OCI-LY3 (cell line): ENCODE data around the gene CFAP251.

ENCODE experiments used
- H2AFZ ChIP-seq: fragments of 200-600, 300-600 bp; shearing (Covaris generic); 2 replicates; pipeline ENCODE4 v1.6.0; 2014; ENCODE audit warnings: antibody characterized with exemption, low read depth, low read length
- H3K27ac ChIP-seq: fragments of 200-600, 300-600 bp; sonication (generic); 2 replicates; pipeline ENCODE4 v1.5.1; 2014; ENCODE audit warnings: mild to moderate bottlenecking, low read length, moderate library complexity, mixed read lengths
- H3K27me3 ChIP-seq: fragments of 200-600, 300-600 bp; sonication (generic); 2 replicates; pipeline ENCODE4 v1.6.1; 2014; ENCODE audit warnings: low read depth, low read length, mixed read lengths
- H3K36me3 ChIP-seq: fragments of 200-600, 300-600 bp; sonication (generic); replicated peaks from 2 replicates; pipeline ENCODE3; 2014; ENCODE audit warnings: low read depth, low read length, mixed read lengths
- H3K4me1 ChIP-seq: fragments of 300-600, 200-600 bp; sonication (generic); 2 replicates; pipeline ENCODE4 v1.6.1; 2014; ENCODE audit warnings: low read length, mixed read lengths
- H3K4me2 ChIP-seq: fragments of 200-600, 300-600 bp; sonication (generic); 2 replicates; pipeline ENCODE4 v1.6.1; 2014; ENCODE audit warnings: low read length, mixed read lengths
- H3K4me3 ChIP-seq: fragments of 300-600, 200-600 bp; sonication (generic); 2 replicates; pipeline ENCODE4 v1.5.1; 2014; ENCODE audit warnings: antibody characterized with exemption, mild to moderate bottlenecking, low read length, moderate library complexity
- H3K79me2 ChIP-seq: fragments of 300-600, 200-600 bp; shearing (Covaris generic); 2 replicates; pipeline ENCODE4 v1.6.1; 2014; ENCODE audit warnings: mild to moderate bottlenecking, low read length, mixed read lengths
- H3K9ac ChIP-seq: fragments of 300-600, 200-600 bp; shearing (Covaris generic); 2 replicates; pipeline ENCODE4 v1.6.0; 2014; ENCODE audit warnings: mild to moderate bottlenecking, low read length, moderate library complexity
- H3K9me3 ChIP-seq: fragments of 200-600, 300-600 bp; shearing (Covaris generic); 2 replicates; pipeline ENCODE4 v1.6.1; 2014; ENCODE audit warnings: low read length, mixed read lengths; ENCODE audit not compliant: insufficient read depth
- H4K20me1 ChIP-seq: fragments of 200-600, 300-600 bp; sonication (generic); 2 replicates; pipeline ENCODE4 v1.6.1; 2016; ENCODE audit warnings: low read length, mixed read lengths; ENCODE audit not compliant: insufficient read depth
- CTCF ChIP-seq: fragments of 200-600, 300-600 bp; sonication (generic); IDR thresholded peaks from 2 replicates; pipeline ENCODE4 v1.5.1; 2014; ENCODE audit warnings: antibody characterized with exemption, low read length, low read depth
- EZH2phosphoT487 ChIP-seq: fragments of 200-600 bp; shearing (Covaris generic); IDR thresholded peaks from 2 replicates; pipeline ENCODE4 v1.6.1; 2018; ENCODE audit warnings: antibody characterized with exemption, mixed run types, low read depth

CFAP251 gene

GRCh38 chr12:121980191-121980891 is 61.9 kb downstream of the CFAP251 start:
- no peaks in the 10 kb centered on the region for H3K36me3 ChIP-seq
- H3K27me3 ChIP-seq: 0 out of 2 replicates have a peak, but pooled peaks cover 7% of the 10 kb centered on the region
- H3K9me3 ChIP-seq: no peaks in the 10 kb centered on the region
- no peaks in the 10 kb centered on the region for H4K20me1 ChIP-seq
- 0 out of 2 replicates have a peak overlapping the region, but pooled peaks have one; percentile 30 for H2AFZ ChIP-seq
- H3K4me3 ChIP-seq: peak overlapping the region; percentile 71
- H3K4me2 ChIP-seq: peak overlapping the region; percentile 94
- peak overlapping the region; percentile 74 for H3K9ac ChIP-seq
- TF ChIP-seq CTCF (no peak), EZH2phosphoT487 (no peak)
- H3K27ac ChIP-seq: peak overlapping the region; percentile 99
- H3K4me1 ChIP-seq: peaks cover 55% of the 10 kb centered on the region
- no peaks in the 10 kb centered on the region for H3K79me2 ChIP-seq

DNA sequence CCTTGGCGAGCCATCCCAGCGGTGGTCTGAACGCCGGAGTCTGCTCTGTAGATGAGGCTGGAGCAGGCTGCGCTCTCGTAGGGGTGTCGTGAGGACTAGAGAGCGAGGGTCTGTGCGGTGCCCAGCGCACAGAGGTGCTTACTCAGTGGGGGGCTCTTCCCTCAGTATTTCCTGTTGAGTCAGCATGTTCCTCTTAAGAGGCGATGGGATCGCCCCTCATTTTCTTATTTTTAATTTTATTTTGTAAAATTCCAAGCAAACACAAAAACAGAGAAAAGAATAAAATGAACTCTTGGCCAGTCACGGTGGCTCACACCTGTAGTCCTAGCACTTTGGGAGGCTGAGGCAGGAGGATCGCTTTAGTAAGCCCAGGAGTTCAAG is 62.5 kb downstream of the CFAP251 start:
- peak overlapping the region; percentile 74 for H3K9ac ChIP-seq
- no peaks in the 10 kb centered on the region for H4K20me1 ChIP-seq
- peaks cover 55% of the 10 kb centered on the region for H3K4me1 ChIP-seq
- H3K36me3 ChIP-seq: no peaks in the 10 kb centered on the region
- no peaks in the 10 kb centered on the region for H3K79me2 ChIP-seq
- H3K9me3 ChIP-seq: no peaks in the 10 kb centered on the region
- peak overlapping the region; percentile 94 for H3K4me2 ChIP-seq
- 0 out of 2 replicates have a peak, but pooled peaks cover 3% of the 10 kb centered on the region for H3K27me3 ChIP-seq
- H3K27ac ChIP-seq: peak overlapping the region; percentile 99
- peak overlapping the region; percentile 71 for H3K4me3 ChIP-seq
- TF ChIP-seq EZH2phosphoT487 (no peak), CTCF (no peak)
- 0 out of 2 replicates have a peak overlapping the region, but pooled peaks have one; percentile 30 for H2AFZ ChIP-seq

- H3K9ac ChIP-seq: peak overlapping the region; percentile 74
- H3K4me3 ChIP-seq: peak overlapping the region; percentile 71
- no peaks in the 10 kb centered on the region for H3K9me3 ChIP-seq
- H3K27me3 ChIP-seq: 0 out of 2 replicates have a peak, but pooled peaks cover 3% of the 10 kb centered on the region
- H3K4me1 ChIP-seq: peaks cover 55% of the 10 kb centered on the region
- H4K20me1 ChIP-seq: no peaks in the 10 kb centered on the region
- H3K27ac ChIP-seq: peak overlapping the region; percentile 99
- no peaks in the 10 kb centered on the region for H3K79me2 ChIP-seq
- TF ChIP-seq EZH2phosphoT487 (no peak), CTCF (no peak)
- peak overlapping the region; percentile 94 for H3K4me2 ChIP-seq
- no peak overlapping the region for H2AFZ ChIP-seq
- H3K36me3 ChIP-seq: no peaks in the 10 kb centered on the region
Observed at GRCh38 chr12:121981456-121981855, 63.1 kb downstream of the CFAP251 start.

GRCh38 chr12:121982950-121983349 is 64.6 kb downstream of the CFAP251 start:
- Histone ChIP-seq H3K27ac (no peak overlapping the region), H2AFZ (no peak overlapping the region), H4K20me1 (no peaks in the 10 kb centered on the region), H3K4me1 (peaks cover 55% of the 10 kb centered on the region), H3K36me3 (no peaks in the 10 kb centered on the region), H3K79me2 (no peaks in the 10 kb centered on the region), H3K9ac (no peak overlapping the region), H3K4me3 (0 out of 2 replicates have a peak overlapping the region, but pooled peaks have one; percentile 9), H3K9me3 (no peaks in the 10 kb centered on the region), H3K27me3 (0 out of 2 replicates have a peak, but pooled peaks cover 3% of the 10 kb centered on the region), H3K4me2 (peak overlapping the region; percentile 58)
- TF ChIP-seq EZH2phosphoT487 (no peak), CTCF (no peak)
